Tongue (tissue), 2 donors: Measurements from ENCODE around the gene TRIM27. TPM values are rescaled to one million over a fixed set of nuclear protein-coding genes. Genes with fewer than 3 reads are reported as not detected.
"Not testable (repeated sequence)": the region's sequence is repeated elsewhere in the genome, so short reads cannot be mapped to it uniquely, and the experiment has no call there.

ENCODE experiments used
- DNase-seq: peaks from one replicate; pipeline ENCODE4 v3.0.0-alpha.2; 2015
- total RNA-seq: library from RNA; depleted of rRNA; stranded (reverse); fragments of >200 nt; gene quantifications from one replicate; pipeline ENCODE4 v1.2.3, GENCODE V29; 2014

TRIM27 gene
- total RNA-seq, 1 donor from 2014 or later = 57.5 TPM

DNA sequence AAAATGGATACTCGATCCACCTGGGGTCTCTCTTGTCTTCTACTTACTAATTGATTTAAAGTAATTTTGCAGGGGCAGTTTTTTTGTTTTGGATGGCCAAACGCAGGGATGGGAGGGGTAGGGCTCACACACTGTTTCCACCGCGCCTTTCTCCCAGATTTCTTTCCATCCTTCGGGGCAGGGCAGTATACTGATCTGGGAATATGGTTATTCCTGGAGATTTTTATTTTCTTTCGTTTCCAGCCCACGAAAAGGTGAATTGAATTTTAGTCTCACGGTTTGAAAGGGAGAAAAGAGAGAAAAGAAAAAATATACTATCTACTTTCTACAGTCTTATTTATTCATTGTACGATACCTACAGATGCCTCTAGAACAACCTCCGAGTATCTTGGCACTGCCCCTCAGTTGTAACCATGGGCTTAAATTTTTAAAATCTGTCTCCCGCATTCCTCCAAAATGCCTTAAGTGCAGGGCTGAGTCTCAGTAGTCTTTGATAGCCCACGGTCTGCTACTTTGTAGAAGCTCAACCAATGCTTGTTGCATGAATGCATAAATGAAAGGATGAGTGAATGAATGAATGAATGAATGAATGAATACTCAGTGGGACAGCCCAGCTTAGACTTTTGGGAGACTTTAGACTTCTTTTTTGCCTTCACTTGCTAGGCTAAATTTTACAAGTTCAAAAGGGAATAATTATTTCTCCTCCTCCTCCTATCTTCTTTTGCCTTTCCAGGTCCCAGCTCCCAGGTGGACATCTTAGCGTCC is 18.1 kb upstream of the TRIM27 start:
- no peak for DNase-seq

GRCh38 chr6:28940858-28941683 is 17.3 kb upstream of the TRIM27 start:
- DNase-seq = peak; percentile 92

- DNase-seq = no peak
Measured at GRCh38 chr6:28940294-28940857, 16.6 kb upstream of the TRIM27 start.

DNA sequence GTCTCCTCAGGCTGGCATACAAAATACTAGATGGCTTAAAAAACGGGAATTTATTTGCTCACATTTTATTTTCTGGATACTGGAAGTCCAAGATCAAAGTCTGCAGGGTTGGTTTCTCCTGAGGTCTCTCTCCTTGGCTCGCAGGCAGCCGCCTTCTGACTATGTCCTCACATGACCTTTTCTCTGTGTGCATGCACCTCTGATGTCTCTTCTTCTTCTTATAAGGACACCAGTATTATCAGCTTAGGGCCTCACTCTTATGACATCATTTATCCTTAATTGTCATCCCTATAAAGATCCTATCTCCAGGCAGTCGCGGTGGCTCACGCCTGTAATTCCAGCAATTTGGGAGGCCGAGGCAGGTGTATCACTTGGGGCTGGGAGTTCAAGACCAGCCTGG is 9.3 kb upstream of the TRIM27 start:
- DNase-seq = no peak

- no peak for DNase-seq
Measured at GRCh38 chr6:28929887-28930620, 6.3 kb upstream of the TRIM27 start.

GRCh38 chr6:28929339-28929738 is 5.6 kb upstream of the TRIM27 start:
- DNase-seq = not testable (repeated sequence)

DNA sequence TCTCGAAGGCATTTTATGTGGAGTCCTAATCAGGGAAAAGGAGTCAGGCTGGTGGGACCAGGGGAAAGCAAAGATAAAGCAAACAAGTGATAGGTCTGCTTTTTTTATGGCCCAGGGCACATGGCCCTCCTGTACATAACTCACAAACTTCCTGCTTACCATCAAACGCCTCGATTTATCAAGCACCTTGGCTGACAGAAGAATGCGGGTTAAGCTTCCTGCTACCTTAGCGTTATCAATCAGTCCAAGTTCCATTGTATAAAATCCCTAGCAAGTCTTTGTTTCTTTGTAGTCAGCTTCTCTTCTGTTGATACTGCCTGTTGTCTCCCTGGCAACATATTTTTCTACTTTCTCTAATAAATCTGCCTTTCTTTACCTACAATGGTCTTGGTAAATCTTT is 4.1 kb upstream of the TRIM27 start:
- DNase-seq = no peak

GRCh38 chr6:28922821-28923317 is 916 bp downstream of the TRIM27 start:
- peak; percentile 64 for DNase-seq

GRCh38 chr6:28922004-28922820 is 1.6 kb downstream of the TRIM27 start:
- no peak for DNase-seq

DNA sequence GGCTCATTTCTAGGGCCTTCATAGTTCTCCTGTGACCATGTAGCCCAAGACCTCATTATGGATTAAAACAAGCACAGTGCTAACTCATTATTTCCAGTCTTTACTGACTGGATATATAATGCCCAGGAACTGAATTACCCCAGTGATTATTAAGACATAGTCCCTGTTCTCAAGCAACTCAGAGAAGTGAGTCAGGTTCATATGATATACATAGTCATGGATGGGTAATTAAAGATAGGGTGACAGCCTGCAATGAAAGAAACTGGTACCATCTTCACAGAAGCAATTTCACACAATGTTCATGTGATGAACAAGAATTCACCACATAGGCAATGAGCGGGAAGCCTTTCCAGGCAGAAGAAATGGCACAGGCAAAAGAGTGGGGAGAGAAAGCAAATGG is 3.5 kb downstream of the TRIM27 start:
- DNase-seq = no peak

DNA sequence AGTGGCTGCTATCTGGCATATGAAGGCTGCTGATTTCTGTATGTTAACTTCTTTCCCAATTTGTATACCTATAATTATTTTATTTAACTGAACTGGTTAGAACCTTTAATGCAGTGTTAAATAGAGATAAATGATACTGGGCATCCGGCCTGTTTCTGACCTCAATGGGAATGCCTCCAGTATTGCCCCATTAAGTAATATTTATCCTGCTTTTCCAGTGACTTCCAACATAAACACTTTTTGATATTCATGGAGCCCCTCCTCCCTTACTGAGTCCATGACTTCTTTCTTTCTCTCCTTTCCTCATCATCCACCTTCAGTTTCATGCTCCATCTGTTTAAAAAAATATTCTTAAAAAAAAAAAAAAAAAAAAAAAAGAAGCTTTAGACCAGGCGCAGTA is 8.8 kb downstream of the TRIM27 start:
- DNase-seq = no peak

DNA sequence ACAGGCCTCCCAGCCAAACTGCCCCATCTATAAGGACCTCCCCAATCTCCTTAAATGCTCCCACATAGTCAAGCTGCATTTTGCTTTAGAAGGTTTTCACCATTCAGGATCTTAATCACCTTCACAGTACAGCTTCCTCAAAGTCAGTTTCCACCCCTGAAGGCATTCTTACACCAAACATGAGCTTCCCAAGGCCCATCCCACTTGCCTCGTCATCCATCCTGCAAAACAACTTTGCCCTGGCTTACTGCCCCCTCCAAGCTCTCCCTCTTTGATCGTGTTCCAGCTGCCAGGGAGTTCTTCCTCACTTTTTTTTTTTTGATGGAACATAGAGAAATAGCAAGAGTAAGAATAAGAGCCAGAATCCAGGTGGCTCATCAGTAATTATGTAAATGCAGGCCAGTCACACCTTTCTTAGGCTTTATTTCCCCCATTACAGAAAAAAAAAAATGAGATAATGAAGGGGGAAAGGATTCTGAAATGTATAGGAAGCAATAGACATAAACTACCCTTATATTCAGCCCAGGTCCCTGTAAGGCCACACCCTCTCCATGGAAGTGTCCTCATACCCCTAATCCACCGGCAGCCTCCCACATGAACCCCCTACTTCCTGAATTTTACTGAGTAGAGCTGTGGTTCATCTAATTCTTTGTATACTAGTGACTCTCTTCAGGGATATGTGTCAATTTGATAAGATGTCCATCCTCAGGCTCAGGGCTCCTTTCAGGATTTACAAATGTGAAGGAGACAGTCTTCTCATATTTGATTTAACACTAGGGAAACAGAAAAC is 12.7 kb downstream of the TRIM27 start:
- no peak for DNase-seq

- DNase-seq = no peak
Measured at GRCh38 chr6:28907394-28907793, 16.4 kb downstream of the TRIM27 start.

GRCh38 chr6:28906669-28907068 is 17.1 kb downstream of the TRIM27 start:
- no peak for DNase-seq

GRCh38 chr6:28903686-28904085 is 20.1 kb downstream of the TRIM27 start:
- no peak for DNase-seq

DNA sequence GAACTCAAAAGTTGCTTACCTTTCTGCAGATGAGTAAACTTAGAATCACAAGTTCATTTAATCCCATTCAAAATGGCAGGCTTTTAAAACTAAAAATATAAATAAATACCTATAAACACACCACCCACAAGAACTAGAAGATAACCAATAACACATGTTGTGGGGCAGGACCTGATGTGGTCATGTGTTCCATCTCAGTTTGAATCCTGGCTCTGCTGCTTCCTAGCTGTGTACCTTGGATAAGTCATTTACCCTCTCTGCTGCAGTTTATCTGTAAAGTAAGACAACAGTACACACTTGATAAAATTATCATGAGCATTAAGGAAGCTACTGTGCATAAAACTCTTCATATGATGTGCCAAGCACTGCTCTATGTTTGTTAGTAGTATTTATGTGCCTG is 22.0 kb downstream of the TRIM27 start:
- DNase-seq = no peak

DNA sequence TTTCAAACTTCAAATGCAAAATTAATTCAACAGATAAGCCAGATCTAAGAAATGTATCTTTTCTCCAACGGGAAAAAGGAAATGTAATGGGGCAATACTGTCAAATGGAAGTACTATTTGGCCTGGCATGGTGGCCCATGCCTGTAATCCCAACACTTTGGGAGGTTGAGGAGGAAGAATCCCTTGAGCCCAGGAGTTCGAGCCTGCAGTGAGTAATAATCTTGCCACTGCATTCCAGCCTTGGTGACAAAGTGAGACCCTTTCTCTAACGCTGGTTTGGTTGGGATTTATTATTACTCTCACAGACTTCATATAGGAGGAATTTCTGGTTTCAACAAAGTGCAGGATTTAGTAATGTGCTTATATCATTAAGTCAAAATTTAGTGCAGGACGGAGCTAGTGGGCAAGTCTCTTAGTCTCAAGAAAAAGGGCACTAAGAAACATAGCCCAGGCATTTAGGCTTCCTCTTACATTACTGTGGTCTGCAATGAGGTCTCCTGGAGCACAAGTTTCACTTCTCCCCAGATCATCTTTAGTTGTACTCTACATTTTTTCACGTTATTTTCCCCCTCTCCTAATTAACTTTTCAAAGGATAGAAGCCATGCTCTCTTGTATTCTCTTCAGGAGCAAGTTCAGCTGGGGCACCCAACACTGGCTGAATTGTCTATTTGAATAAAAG is 23.1 kb downstream of the TRIM27 start:
- DNase-seq = no peak

DNA sequence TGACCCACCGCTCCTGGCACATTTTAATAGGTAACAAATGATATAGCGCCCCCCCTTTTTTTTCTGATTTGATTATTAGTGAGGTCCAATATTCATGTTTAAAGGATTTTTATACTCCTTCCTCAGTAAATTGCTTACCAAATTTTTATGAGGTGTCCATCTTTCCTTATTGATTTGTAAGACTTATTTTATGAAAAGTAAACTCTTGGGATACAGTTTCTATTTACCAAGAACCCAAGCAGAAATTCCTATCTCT is 25.1 kb downstream of the TRIM27 start:
- no peak for DNase-seq

- DNase-seq = no peak
Measured at GRCh38 chr6:28897369-28897745, 26.4 kb downstream of the TRIM27 start.
